ENCODE measurements around the gene RECQL5. TPM values are rescaled to one million over a fixed set of nuclear protein-coding genes. Genes with fewer than 3 reads are reported as not detected.
A peak's percentile ranks its signal among the peaks of the same experiment; 100 is the strongest.

The RECQL5 gene
- polyA plus RNA-seq, 6 donors from 2014 or later: 3.6 to 29.4 (median 16.3) TPM

DNA sequence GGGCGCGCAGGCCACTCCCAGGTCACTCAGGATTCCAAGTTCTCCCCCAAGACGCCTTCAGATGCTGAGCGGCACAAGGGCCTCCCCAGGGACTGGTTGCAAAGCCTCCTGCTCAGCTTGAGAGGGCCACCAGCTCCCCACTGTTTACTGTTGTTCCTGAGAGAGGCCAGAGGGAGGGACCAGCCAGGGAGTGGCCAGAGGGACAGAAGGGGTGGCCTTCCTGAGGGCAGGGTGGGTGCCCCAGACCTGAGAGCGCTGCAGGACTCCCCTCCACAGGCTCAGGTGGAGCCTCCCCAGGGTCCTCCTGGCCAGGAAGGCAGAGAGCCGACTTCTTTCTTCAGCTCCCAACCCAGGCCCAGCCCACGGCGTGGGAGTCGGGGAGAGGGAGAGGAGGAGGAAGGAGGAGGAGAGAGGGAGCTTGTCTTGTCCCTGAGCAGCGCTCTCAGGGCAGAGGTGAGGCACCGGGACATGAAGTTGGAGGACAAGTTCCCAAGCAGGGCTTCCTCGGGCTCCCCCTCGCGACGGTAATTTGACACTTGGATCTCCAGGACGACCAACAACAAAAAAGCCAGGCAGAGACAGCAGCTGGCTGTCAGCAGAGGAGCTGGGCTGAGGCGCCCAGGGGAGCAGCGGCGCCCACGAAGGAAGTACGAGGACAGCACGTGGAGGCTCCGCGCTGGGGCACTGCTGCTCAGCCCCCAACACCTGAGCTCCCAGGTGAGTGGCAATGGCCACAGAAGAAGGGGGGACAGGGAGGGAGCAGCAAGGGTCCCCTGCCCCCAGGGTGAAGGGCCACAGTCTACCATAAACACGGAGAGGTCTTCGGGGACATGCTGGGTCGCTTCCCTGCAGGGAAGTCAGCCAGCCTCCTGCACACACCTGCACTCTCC lies 33.2 kb downstream of the RECQL5 start:
- H3K27ac Mint-ChIP-seq: peak overlapping the region in 2 of 6 donors; percentile 65 to 92
- H3K27me3 Mint-ChIP-seq: no peaks in the 10 kb centered on the region
- peak overlapping the region in 3 of 8 donors; percentile 39 to 58 (median 44) for H3K4me3 Mint-ChIP-seq
- H3K36me3 Mint-ChIP-seq: no peaks in the 10 kb centered on the region
- no peaks in the 10 kb centered on the region for H3K9me3 Mint-ChIP-seq
- peak; percentile 40 for DNase-seq
- peak; percentile 33 to 57 for ATAC-seq (ENCODE audit: low read depth in 2 of 2)
- peaks cover 5 to 20% (median 18%) of the 10 kb centered on the region in 3 donors for H3K4me1 Mint-ChIP-seq

- Mint-ChIP-seq H3K27ac (peak within 1 kb of the TSS in 3 of 6 donors; percentile 11 to 92 (median 65)), H3K9me3 (no peaks in the 10 kb centered on the region), H3K27me3 (no peaks in the 10 kb centered on the region), H3K4me1 (peaks cover 5 to 20% (median 18%) of the 10 kb centered on the region in 3 donors), H3K36me3 (no peaks in the 10 kb centered on the region), H3K4me3 (peak within 1 kb of the TSS in 3 of 8 donors; percentile 39 to 67 (median 58))
- DNase-seq (peak; percentile 75), ATAC-seq (ENCODE audit: low read depth in 2 of 2) (peak; percentile 88)
Observed at GRCh38 chr17:75632863-75633485, 34.0 kb downstream of the RECQL5 start, which contains the start of gene SMIM5. Gene SMIM5 (plus strand): TSS chr17:75633434. CDS start chr17:75640202, 6,768 bp downstream.

GRCh38 chr17:75632428-75632827 lies 34.5 kb downstream of the RECQL5 start:
- Mint-ChIP-seq H3K4me3 (no peak overlapping the region), H3K27me3 (no peaks in the 10 kb centered on the region), H3K9me3 (no peaks in the 10 kb centered on the region), H3K4me1 (peaks cover 5 to 20% (median 18%) of the 10 kb centered on the region in 3 donors), H3K27ac (no peak overlapping the region), H3K36me3 (no peaks in the 10 kb centered on the region)
- ATAC-seq (ENCODE audit: low read depth in 2 of 2): no peak
- DNase-seq: no peak

DNA sequence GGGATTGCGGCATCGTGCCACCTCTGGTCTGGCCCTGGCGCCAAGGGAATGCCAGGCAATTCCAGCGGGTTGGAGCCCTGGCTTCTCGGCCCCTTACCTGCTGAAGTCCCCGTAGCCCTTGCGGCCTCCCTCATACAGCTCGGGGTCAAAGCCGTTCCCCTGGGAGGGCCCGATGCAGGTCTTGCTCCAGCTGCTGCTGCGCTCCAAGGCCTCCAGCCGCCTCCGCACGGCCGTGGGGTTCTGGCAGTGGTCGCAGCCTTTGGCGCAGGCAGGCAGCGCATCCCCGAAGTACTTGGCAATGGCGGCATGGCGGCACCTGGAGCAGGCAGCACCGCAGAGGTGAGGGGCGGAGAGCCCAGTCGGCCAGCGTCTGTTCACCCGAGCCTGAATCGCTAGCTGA lies 35.6 kb downstream of the RECQL5 start:
- no peaks in the 10 kb centered on the region for H3K36me3 Mint-ChIP-seq
- H3K9me3 Mint-ChIP-seq: no peaks in the 10 kb centered on the region
- H3K27ac Mint-ChIP-seq: no peak overlapping the region
- H3K4me3 Mint-ChIP-seq: no peak overlapping the region
- no peaks in the 10 kb centered on the region for H3K27me3 Mint-ChIP-seq
- peaks cover 5 to 20% (median 18%) of the 10 kb centered on the region in 3 donors for H3K4me1 Mint-ChIP-seq
- no peak for DNase-seq
- ATAC-seq (ENCODE audit: low read depth in 2 of 2): no peak

GRCh38 chr17:75630071-75630917 lies 36.7 kb downstream of the RECQL5 start:
- Mint-ChIP-seq H3K36me3 (no peaks in the 10 kb centered on the region), H3K27me3 (no peaks in the 10 kb centered on the region), H3K4me1 (peaks cover 8 to 20% (median 18%) of the 10 kb centered on the region in 3 donors), H3K27ac (peak overlapping the region in 3 of 6 donors; percentile 34 to 63 (median 37)), H3K4me3 (no peak overlapping the region), H3K9me3 (no peaks in the 10 kb centered on the region)
- no peak for ATAC-seq (ENCODE audit: low read depth in 2 of 2)
- no peak for DNase-seq

- no peaks in the 10 kb centered on the region for H3K36me3 Mint-ChIP-seq
- peak overlapping the region in 1 of 6 donors; percentile 47 for H3K27ac Mint-ChIP-seq
- DNase-seq: no peak
- H3K9me3 Mint-ChIP-seq: no peaks in the 10 kb centered on the region
- peaks cover 8 to 17% (median 14%) of the 10 kb centered on the region in 3 donors for H3K4me1 Mint-ChIP-seq
- no peak for ATAC-seq (ENCODE audit: low read depth in 2 of 2)
- no peak overlapping the region for H3K4me3 Mint-ChIP-seq
- no peaks in the 10 kb centered on the region for H3K27me3 Mint-ChIP-seq
Observed at GRCh38 chr17:75629157-75629556, 37.8 kb downstream of the RECQL5 start.

DNA sequence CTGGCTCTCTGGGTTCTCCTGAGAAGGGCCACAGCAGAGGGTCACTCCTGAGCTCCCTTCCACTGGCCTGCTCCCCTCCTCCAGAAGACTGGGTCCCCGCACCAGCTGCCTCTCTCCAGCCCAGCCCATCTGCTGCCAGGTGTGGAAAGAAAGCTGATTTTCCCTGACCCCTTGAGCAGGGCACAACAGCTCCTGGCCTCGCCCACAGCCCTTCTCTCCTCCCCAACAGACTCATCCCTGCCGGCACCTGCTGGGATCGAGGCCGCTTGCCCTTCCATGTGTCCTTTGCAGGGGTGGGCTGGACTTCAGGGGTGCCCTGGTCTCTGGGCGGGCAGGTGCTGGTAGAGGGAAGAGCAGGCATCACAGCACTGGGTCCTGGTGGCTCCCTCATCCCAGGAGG lies 38.5 kb downstream of the RECQL5 start:
- H3K36me3 Mint-ChIP-seq: no peaks in the 10 kb centered on the region
- ATAC-seq (ENCODE audit: low read depth in 2 of 2) (no peak), DNase-seq (no peak)
- H3K27ac Mint-ChIP-seq: peak overlapping the region in 2 of 6 donors; percentile 13 to 32
- no peak overlapping the region for H3K4me3 Mint-ChIP-seq
- H3K27me3 Mint-ChIP-seq: no peaks in the 10 kb centered on the region
- H3K9me3 Mint-ChIP-seq: no peaks in the 10 kb centered on the region
- H3K4me1 Mint-ChIP-seq: peaks cover 4 to 11% (median 9%) of the 10 kb centered on the region in 3 donors

GRCh38 chr17:75627094-75627493 lies 39.9 kb downstream of the RECQL5 start:
- H3K4me1 Mint-ChIP-seq: peaks cover 0 to 11% (median 2%) of the 10 kb centered on the region in 3 donors
- no peak for ATAC-seq (ENCODE audit: low read depth in 2 of 2)
- no peak for DNase-seq
- no peaks in the 10 kb centered on the region for H3K27me3 Mint-ChIP-seq
- no peaks in the 10 kb centered on the region for H3K9me3 Mint-ChIP-seq
- peak overlapping the region in 2 of 6 donors; percentile 44 to 56 for H3K27ac Mint-ChIP-seq
- peaks cover 0 to 9% of the 10 kb centered on the region in 2 donors for H3K36me3 Mint-ChIP-seq
- no peak overlapping the region for H3K4me3 Mint-ChIP-seq

DNA sequence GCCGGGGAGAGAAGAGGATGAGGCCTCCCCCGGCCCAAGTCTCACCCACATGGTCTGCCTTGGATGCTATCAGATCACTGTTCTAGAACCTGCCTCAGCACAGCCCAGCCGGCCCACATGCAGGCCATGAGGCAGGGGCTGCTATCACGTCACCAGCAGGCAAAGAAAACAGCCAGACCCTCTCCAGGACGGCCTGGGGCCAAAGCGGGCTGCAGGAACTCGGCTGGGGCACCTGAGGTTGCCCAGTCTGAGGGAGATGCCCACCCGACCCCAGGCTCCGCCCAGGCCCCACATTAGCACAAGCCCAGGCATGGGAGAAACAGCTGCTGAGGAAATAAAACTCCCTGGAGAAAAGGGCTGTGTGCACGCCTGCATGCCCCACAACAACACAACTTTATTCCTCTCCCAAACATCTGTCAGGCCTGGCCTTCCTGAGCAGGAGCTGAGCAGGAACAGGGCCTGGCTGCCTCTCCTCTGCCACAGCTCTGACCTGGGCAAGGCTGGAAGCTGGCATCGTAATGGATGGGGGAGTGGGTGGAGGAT lies 40.4 kb downstream of the RECQL5 start:
- peaks cover 0 to 11% of the 10 kb centered on the region in 2 donors for H3K36me3 Mint-ChIP-seq
- H3K27ac Mint-ChIP-seq: peak overlapping the region in 2 of 6 donors; percentile 56 to 57
- H3K9me3 Mint-ChIP-seq: no peaks in the 10 kb centered on the region
- no peaks in the 10 kb centered on the region for H3K27me3 Mint-ChIP-seq
- peaks cover 0 to 12% (median 2%) of the 10 kb centered on the region in 3 donors for H3K4me1 Mint-ChIP-seq
- no peak overlapping the region for H3K4me3 Mint-ChIP-seq
- DNase-seq: no peak
- ATAC-seq (ENCODE audit: low read depth in 2 of 2): no peak

- peak overlapping the region in 3 of 6 donors; percentile 41 to 57 (median 49) for H3K27ac Mint-ChIP-seq
- H3K36me3 Mint-ChIP-seq: peaks cover 0 to 11% of the 10 kb centered on the region in 2 donors
- H3K4me3 Mint-ChIP-seq: no peak overlapping the region
- no peaks in the 10 kb centered on the region for H3K27me3 Mint-ChIP-seq
- H3K9me3 Mint-ChIP-seq: no peaks in the 10 kb centered on the region
- ATAC-seq (ENCODE audit: low read depth in 2 of 2) (peak; percentile 55 to 70), DNase-seq (peak; percentile 15)
- peaks cover 0 to 12% (median 2%) of the 10 kb centered on the region in 3 donors for H3K4me1 Mint-ChIP-seq
Observed at GRCh38 chr17:75625813-75626486, 41.0 kb downstream of the RECQL5 start.

DNA sequence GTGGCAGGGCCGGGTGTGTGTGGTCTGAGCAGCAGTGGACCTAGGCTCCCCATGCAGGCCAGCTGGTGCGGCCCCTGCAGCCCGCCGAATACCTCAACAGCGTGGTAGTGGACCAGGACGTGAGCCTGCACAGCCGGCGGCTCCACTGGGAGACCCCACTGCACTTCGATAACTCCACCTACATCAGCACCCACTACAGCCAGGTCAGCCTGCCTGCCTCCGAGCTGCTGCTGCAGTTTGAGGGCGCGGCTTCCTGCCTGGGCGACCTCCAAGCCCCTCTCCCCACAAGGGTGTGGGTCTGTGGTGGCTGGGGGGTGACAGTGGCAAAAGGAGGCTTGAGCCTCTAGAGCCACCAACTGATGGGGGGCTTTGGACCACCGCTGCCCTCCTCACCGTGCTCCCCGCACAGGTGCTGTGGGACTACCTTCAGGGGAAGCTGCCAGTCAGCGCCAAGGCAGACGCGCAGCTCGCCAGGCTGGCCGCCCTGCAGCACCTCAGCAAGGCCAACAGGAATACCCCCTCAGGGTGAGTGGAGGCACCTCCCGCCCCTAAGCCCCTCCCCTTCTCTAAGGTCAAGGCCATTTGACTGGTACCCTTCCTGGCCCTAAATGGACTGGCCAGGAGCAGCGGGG lies 42.1 kb downstream of the RECQL5 start:
- no peak for ATAC-seq (ENCODE audit: low read depth in 2 of 2)
- Mint-ChIP-seq H3K36me3 (peaks cover 0 to 11% of the 10 kb centered on the region in 2 donors), H3K27ac (no peak overlapping the region), H3K9me3 (no peaks in the 10 kb centered on the region), H3K4me3 (no peak overlapping the region), H3K27me3 (no peaks in the 10 kb centered on the region), H3K4me1 (peaks cover 0 to 12% (median 2%) of the 10 kb centered on the region in 3 donors)
- no peak for DNase-seq

DNA sequence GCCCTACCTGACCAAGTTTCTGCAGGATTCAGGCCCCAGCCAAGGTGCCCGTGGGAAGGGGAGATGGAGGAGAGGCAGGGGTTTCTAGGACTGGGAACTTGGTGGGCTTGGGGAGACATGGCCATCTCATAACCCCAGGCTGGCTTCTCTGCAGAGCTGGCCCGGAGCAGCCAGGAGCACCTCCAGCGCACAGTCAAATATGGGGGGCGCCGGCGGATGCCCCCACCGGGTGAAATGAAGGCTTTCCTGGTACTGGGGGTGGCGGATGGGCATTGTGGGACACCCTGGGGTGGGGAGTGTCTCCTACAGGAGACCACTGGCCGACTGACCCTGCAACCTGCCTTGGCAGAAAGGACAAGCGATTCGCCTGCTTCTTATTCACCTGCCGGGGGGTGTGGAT lies 42.9 kb downstream of the RECQL5 start:
- Mint-ChIP-seq H3K27me3 (no peaks in the 10 kb centered on the region), H3K36me3 (peaks cover 0 to 11% of the 10 kb centered on the region in 2 donors), H3K27ac (peak overlapping the region in 1 of 6 donors; percentile 47), H3K4me3 (no peak overlapping the region), H3K9me3 (no peaks in the 10 kb centered on the region), H3K4me1 (peaks cover 0 to 12% (median 2%) of the 10 kb centered on the region in 3 donors)
- no peak for DNase-seq
- no peak for ATAC-seq (ENCODE audit: low read depth in 2 of 2)

Measured in naive B cell (primary cell).